ENCODE measurements around the gene STAT1.

- TF ChIP-seq CTCF (IDR thresholded peaks at IDR 0.05; ENCODE audit: low read length) = no peak
- no peak for TF ChIP-seq EZH2 (IDR thresholded peaks at IDR 0.05; ENCODE audit: borderline replicate concordance, low read length)
Observed at GRCh38 chr2:191053256-191053655, 39.3 kb upstream of the STAT1 start.

Data from OCI-LY1 (cell line).